Myometrial cell (primary cell): ENCODE measurements around the gene CBFB. TPM values are rescaled to one million over a fixed set of nuclear protein-coding genes. Genes with fewer than 3 reads are reported as not detected.

Source experiments
- total RNA-seq: library from RNA; depleted of rRNA; stranded (reverse); fragments of >200 nt; gene quantifications from 2 replicates; pipeline ENCODE4 v1.2.3, GENCODE V29; 2015

CBFB gene
- total RNA-seq = 37.2 and 62.0 TPM in 2 replicates

DNA sequence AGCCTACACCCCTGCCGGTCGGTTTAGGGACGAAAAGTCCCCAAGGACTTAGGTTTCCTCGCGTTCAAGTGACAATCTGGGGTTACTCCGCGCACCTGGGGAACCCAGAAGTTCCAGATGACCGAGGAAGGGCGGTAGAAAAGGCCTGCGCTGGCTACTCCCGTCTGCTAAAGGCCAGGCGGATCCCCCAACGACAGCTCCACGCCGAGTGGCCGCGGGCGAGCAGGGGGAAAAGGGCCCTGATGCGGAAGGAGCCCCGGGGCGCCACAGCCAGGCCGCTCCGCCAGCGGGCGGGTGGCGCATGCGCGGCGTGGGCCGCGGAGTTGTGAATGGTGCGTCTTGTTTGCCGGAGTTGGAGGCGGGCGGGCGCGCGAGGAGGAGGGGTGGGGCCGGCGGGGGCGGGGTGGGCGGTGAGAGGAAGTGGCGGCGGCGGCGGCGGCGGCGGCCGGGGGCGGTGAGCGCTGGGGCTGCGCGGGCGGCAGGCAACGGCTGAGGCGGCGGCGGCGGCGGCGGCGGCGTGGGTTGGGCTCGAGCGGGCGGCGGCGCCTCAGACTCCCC is at the start of gene CBFB:
CBFB (plus strand) TSS at position 454 of the 558 bp plus-strand sequence. CDS start 259 bp downstream, outside the sequence.

DNA sequence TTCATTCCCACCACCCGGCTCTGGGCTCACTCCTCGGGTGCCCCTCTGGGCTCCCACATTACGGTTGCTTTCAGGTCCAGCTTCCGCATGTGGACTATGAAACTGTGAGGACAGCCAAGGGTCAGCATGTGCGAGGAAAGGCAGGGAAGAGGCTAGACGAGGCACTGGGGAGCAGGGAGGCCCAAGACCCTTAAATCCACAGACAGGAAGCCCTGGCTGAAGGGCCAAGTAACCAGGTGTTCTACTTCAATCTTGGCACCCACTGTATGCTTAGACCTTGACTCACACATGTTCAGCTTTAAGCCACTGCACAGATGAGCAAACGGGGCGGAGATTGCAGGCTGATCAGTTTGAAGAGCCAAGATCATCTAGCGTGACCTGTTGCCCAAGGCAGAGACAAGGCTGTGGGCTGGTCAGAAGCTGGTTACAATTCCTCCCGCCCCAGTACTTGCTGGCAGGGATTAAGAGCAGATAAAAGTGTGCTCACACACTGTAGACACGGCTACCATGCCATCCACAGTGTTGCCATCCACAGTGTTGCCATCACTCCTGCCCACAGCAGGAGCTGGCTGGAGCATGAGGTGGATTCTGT is 40.7 kb upstream of the CBFB start, which contains the start of gene CES4A:
CES4A (plus strand) TSS at position 393 of the 592 bp plus-strand sequence; CDS start at position 577, 184 bp downstream.

GRCh38 chr16:67109407-67110135 is 80.6 kb downstream of the CBFB start, which contains the start of gene PHAF1:
Gene PHAF1, plus strand, starts transcription at chr16:67109941. Its CDS starts 235 bp downstream, at chr16:67110176.

Other genes with a start within 250 kb of the CBFB start
- not detected in 2 replicates for gene TERB1, start 227.6 kb upstream of the CBFB start, total RNA-seq
- gene NAE1, start 198.2 kb upstream of the CBFB start, total RNA-seq = 68.0 and 76.9 TPM in 2 replicates
- not detected in 2 replicates for gene CA7, start 184.7 kb upstream of the CBFB start, total RNA-seq
- gene PDP2, start 148.6 kb upstream of the CBFB start, total RNA-seq = 5.3 and 10.1 TPM in 2 replicates
- gene CDH16, start 110.3 kb upstream of the CBFB start, total RNA-seq = not detected in 2 replicates
- 10.6 and 14.4 TPM in 2 replicates for gene RRAD, start 103.6 kb upstream of the CBFB start, total RNA-seq
- gene CIAO2B, start 94.7 kb upstream of the CBFB start, total RNA-seq = 143 and 174 TPM in 2 replicates
- 17.9 and 22.5 TPM in 2 replicates for gene CES2, start 93.6 kb upstream of the CBFB start, total RNA-seq
- gene CES3, start 67.9 kb upstream of the CBFB start, total RNA-seq = not detected in 2 replicates
- gene CES4A, start 40.6 kb upstream of the CBFB start, total RNA-seq = 2.5 and 3.2 TPM in 2 replicates
- gene PHAF1, start 80.8 kb downstream of the CBFB start, total RNA-seq = 13.5 and 13.8 TPM in 2 replicates
- gene B3GNT9, start 121.8 kb downstream of the CBFB start, total RNA-seq = 37.2 and 42.5 TPM in 2 replicates
- 32.9 and 33.7 TPM in 2 replicates for gene TRADD, start 130.8 kb downstream of the CBFB start, total RNA-seq
- 17.0 and 17.4 TPM in 2 replicates for gene FBXL8, start 130.8 kb downstream of the CBFB start, total RNA-seq
- 0.86 and 3.4 TPM in 2 replicates for gene HSF4, start 135.6 kb downstream of the CBFB start, total RNA-seq
- gene NOL3, start 141.4 kb downstream of the CBFB start, total RNA-seq = 16.7 and 22.9 TPM in 2 replicates
- 4.3 and 15.6 TPM in 2 replicates for gene MATCAP1, start 154.8 kb downstream of the CBFB start, total RNA-seq
- not detected in 2 replicates for gene EXOC3L1, start 161.0 kb downstream of the CBFB start, total RNA-seq
- 89.7 and 95.9 TPM in 2 replicates for gene E2F4, start 163.0 kb downstream of the CBFB start, total RNA-seq
- gene ELMO3, start 170.0 kb downstream of the CBFB start, total RNA-seq = 0.58 and 1.6 TPM in 2 replicates
- 51.3 and 82.9 TPM in 2 replicates for gene TMEM208, start 198.0 kb downstream of the CBFB start, total RNA-seq
- gene FHOD1, start 218.3 kb downstream of the CBFB start, total RNA-seq = 24.6 and 36.6 TPM in 2 replicates
- gene SLC9A5, start 219.8 kb downstream of the CBFB start, total RNA-seq = 1.4 and 3.2 TPM in 2 replicates